KOPT-K1 (cell line): ENCODE measurements around the gene LILRB4.
"Not testable (repeated sequence)": the region's sequence is repeated elsewhere in the genome, so short reads cannot be mapped to it uniquely, and the experiment has no call there.

ENCODE experiments used
- H3K27ac ChIP-seq: fragments of 200-600 bp; sonication (generic); 2 replicates; pipeline ENCODE4 v1.5.1; 2016; ENCODE audit warnings: antibody characterized with exemption, mild to moderate bottlenecking, low read depth, low read length; ENCODE audit not compliant: poor library complexity, severe bottlenecking
- H3K36me3 ChIP-seq: fragments of 200-600 bp; sonication (generic); 2 replicates; pipeline ENCODE4 v1.5.1; 2017; ENCODE audit warnings: antibody characterized with exemption, mild to moderate bottlenecking, low read length, moderate library complexity; ENCODE audit not compliant: insufficient read depth
- H3K9me3 ChIP-seq: fragments of 200-600 bp; sonication (generic); 2 replicates; pipeline ENCODE4 v1.5.1; 2017; ENCODE audit warnings: antibody characterized with exemption, low read length, mild to moderate bottlenecking; ENCODE audit not compliant: insufficient read depth, poor library complexity, severe bottlenecking

The LILRB4 gene

DNA sequence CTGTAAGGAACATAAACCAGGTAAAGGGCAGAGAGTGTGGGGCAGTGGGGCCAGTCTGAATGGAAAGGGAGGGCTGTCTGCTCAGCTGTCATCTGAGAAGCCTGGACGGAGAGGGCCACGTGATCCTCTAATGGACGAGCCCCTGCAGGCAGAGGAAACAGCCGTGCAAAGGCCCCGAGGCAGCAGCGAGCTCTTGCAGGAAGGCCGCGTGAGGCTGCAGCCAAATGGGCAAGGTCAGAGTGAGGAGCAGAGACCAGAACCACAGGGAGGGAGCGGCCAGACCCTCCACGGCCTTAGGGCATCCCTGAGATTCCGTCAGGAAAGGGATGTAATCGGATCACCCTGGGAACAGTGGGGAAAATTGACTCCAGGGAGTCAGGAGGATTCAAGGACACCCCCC lies 4.4 kb downstream of the LILRB4 start:
- Histone ChIP-seq H3K27ac (no peak overlapping the region), H3K36me3 (no peaks in the 10 kb centered on the region), H3K9me3 (peaks cover 11% of the 10 kb centered on the region)

GRCh38 chr19:54668353-54668752 lies 5.6 kb downstream of the LILRB4 start:
- Histone ChIP-seq H3K9me3 (peaks cover 11% of the 10 kb centered on the region), H3K27ac (no peak overlapping the region)

GRCh38 chr19:54670576-54671357 lies 8.0 kb downstream of the LILRB4 start:
- H3K36me3 ChIP-seq = no peaks in the 10 kb centered on the region
- H3K27ac ChIP-seq = no peak overlapping the region
- peaks cover 11% of the 10 kb centered on the region for H3K9me3 ChIP-seq

More at GRCh38 chr19:54668353-54668752, 5.6 kb downstream of the LILRB4 start:
- H3K36me3 ChIP-seq = no peaks in the 10 kb centered on the region

DNA sequence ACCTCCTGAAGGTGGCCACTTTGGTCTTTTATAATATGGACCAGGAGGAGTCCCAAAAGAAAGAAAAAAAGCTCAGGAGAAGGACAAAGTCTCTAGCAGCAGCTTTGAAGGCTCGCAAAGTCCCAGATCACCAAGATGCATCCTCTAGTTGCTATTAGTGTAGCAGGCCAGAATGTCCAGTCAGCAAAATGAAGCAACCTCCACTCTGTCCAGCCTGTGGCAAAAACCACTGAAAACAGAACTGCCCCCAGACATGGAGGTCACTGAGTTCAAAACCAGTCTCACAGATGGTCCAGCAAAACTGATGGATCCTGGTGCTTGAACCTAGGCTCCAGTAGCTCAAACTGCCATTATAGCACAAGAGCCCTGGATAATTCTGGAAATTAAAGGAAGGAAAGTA lies 10.4 kb downstream of the LILRB4 start:
- H3K27ac ChIP-seq = no peak overlapping the region
- H3K9me3 ChIP-seq = peaks cover 5% of the 10 kb centered on the region
- no peaks in the 10 kb centered on the region for H3K36me3 ChIP-seq

DNA sequence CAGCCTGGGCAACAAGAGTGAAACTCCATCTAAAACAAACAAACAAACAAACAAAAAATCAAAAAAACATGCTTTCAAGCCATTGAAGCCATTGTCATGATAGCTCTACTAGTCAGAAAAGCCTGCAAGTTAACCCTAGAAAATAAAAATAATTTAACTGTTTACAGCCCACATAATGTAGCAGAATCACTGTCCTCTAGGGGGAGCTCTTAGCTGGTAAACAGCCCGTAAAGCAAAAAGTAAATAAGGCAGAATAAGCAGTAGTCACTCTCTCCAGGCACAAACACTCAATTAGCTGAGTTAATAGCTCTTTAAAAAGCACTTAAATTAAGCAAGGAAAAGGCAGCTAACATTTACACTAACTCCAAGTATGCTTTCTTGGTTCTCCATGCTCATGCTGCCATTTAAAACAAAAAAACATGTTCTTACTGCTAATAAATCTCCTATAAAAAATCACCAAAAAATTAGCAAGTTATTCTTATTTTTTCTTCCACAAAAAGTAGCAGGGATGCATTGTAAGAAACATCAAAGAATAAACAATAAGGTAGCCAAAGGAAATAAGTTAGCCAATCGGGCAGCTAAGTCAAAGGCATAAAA lies 11.3 kb downstream of the LILRB4 start:
- no peaks in the 10 kb centered on the region for H3K9me3 ChIP-seq
- no peaks in the 10 kb centered on the region for H3K36me3 ChIP-seq
- no peak overlapping the region for H3K27ac ChIP-seq

GRCh38 chr19:54676210-54676834 lies 13.5 kb downstream of the LILRB4 start:
- H3K9me3 ChIP-seq = not testable (repeated sequence)

GRCh38 chr19:54677217-54677616 lies 14.4 kb downstream of the LILRB4 start:
- Histone ChIP-seq H3K36me3 (no peaks in the 10 kb centered on the region), H3K27ac (no peak overlapping the region), H3K9me3 (no peaks in the 10 kb centered on the region)

More at GRCh38 chr19:54676210-54676834, 13.5 kb downstream of the LILRB4 start:
- H3K36me3 ChIP-seq, H3K27ac ChIP-seq: not testable (repeated sequence)

DNA sequence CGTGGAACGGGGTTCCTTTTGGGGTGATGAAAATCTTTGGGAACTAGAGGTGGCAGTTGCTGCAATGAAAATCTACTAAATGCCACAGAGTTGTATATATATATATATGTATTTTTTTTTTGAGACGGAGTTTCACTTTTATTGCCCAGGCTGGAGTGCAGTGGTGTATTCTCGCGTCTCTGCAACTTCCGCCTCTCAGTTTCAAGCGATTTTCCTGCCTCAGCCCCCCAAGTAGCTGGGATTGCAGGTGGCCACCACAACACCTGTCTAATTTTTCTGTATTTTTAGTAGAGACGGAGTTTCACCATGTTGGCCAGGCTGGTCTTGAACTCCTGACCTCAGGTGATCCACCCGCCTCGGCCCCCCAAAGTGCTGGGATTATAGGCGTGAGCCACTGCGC lies 18.8 kb downstream of the LILRB4 start:
- not testable (repeated sequence) for H3K36me3 ChIP-seq, H3K9me3 ChIP-seq, H3K27ac ChIP-seq

DNA sequence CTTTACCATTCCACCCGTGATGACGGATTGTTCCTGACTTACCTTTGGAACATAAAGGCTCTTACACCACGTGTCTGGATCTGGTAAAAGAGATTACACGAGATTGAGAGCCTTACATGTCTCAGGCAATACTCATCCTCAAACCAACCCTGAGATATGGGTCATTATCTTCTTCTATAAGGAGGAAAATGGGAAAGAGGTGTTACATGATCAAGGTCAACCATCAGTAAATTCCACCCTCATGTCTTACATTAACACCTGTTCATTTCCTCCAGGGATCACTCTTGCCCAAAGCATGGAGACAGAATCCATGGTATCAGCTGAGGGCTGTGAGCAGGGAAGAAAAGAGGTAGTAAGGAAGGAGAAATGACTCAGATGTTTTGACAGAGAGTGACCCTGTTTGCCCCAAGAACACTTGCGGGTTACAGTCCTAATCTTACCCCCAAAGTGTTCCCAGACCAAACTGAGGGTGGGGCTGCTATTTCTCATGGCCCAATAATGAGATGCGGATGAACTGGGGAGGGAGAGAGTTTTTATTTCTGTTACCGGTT lies 19.6 kb downstream of the LILRB4 start:
- no peaks in the 10 kb centered on the region for H3K9me3 ChIP-seq
- no peak overlapping the region for H3K27ac ChIP-seq
- H3K36me3 ChIP-seq = no peaks in the 10 kb centered on the region

- no peaks in the 10 kb centered on the region for H3K36me3 ChIP-seq
- H3K9me3 ChIP-seq = no peaks in the 10 kb centered on the region
- no peak overlapping the region for H3K27ac ChIP-seq
Observed at GRCh38 chr19:54684527-54684926, 21.7 kb downstream of the LILRB4 start.

DNA sequence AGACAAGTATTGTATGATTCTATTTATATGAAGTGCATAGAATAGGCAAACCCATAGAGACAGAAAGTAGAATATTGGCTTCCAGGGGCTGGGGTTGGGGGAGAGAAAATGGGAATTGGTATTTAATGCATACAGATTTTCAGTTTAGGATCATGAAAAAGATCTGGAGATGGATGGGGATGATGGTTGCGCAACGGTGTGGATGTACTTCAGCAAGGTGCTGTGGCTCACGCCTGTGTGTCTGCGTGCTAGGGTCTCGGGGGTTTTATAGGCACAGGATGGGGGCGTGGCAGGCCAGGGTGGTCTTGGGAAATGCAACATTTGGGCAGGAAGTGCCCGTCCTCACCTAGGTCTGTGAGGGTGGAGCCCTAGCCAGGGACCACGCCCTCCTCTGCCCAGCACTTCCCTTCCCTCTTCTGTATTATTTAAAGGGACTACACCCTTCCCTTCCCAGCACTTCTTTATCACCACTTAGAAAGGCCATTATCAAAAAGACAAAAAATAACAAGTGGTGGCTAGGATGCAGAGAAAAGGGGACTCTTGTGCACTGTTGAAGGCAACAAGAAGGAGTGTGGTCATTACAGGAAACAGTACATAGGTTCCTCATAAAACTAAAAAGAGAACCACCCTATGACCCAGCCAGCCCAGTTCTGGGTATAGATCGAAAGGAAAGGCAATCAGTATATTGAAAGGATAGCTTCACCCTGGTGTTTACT lies 29.0 kb downstream of the LILRB4 start:
- Histone ChIP-seq H3K9me3 (no peaks in the 10 kb centered on the region), H3K27ac (no peak overlapping the region), H3K36me3 (no peaks in the 10 kb centered on the region)

GRCh38 chr19:54692298-54692615 lies 29.5 kb downstream of the LILRB4 start:
- Histone ChIP-seq H3K27ac (no peak overlapping the region), H3K36me3 (no peaks in the 10 kb centered on the region), H3K9me3 (no peaks in the 10 kb centered on the region)

DNA sequence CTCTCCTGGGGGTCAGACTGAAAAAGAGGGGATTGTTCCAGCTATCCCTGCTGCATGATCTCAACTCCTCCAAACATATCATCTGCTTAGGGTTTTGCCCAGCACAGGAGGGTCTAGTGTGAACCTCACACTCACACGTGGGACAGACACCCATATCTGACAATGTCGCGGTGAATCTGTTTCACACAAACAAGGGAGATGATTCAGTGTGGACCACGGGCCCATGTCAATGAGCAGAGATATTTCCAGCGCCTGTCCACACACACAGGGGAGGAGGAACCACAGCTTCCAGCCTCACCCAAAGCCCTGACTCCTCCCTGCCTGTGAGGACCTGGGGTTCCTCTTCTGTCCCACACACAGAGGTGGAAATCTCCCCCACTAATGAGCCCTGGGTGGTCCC lies 31.9 kb downstream of the LILRB4 start:
- Histone ChIP-seq H3K36me3 (no peaks in the 10 kb centered on the region), H3K9me3 (no peaks in the 10 kb centered on the region), H3K27ac (no peak overlapping the region)

- Histone ChIP-seq H3K9me3 (no peaks in the 10 kb centered on the region), H3K27ac (no peak overlapping the region), H3K36me3 (no peaks in the 10 kb centered on the region)
Observed at GRCh38 chr19:54696117-54696548, 33.3 kb downstream of the LILRB4 start.

GRCh38 chr19:54696766-54697165 lies 34.0 kb downstream of the LILRB4 start:
- Histone ChIP-seq H3K27ac (no peak overlapping the region), H3K36me3 (no peaks in the 10 kb centered on the region), H3K9me3 (no peaks in the 10 kb centered on the region)
